ENCODE measurements around the gene TEX11.

- no peak for TF ChIP-seq CTCF (IDR thresholded peaks at IDR 0.05)
- no peak for TF ChIP-seq POLR2AphosphoS5 (IDR thresholded peaks at IDR 0.05)
These were observed 15.9 kb upstream of the TEX11 start for GRCh38 chrX:70924294-70924911.
